NCI-H524 (cell line): Measurements from ENCODE around the gene CUX1.
"Not testable (repeated sequence)": the region's sequence is repeated elsewhere in the genome, so short reads cannot be mapped to it uniquely, and the experiment has no call there.

Experiments
- DNase-seq, 2 experiments: peaks; one replicate each; lab custom pipeline; 2025; lab: John Stamatoyannopoulos, UW

Gene CUX1

DNA sequence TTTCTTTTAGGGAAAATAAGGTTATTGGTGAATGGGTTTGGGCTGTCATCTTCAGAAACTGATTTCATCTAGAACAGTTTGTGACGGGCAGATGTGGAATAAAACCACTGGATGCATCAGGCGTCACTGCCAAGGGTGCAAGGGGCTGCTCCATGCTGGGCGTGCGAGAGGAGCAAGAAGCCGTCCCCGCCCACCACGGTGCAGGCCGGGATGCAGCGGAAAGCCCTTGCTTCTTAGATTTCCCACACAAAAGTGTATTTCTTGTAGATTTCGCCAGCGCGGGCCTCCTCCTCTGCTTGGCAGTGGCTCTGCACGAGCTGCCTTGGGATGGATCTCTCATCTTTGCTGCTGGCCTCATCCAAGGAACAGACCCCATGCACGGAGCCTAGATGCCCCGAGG, 189.3 kb downstream of the CUX1 start:
- no peak for DNase-seq

DNA sequence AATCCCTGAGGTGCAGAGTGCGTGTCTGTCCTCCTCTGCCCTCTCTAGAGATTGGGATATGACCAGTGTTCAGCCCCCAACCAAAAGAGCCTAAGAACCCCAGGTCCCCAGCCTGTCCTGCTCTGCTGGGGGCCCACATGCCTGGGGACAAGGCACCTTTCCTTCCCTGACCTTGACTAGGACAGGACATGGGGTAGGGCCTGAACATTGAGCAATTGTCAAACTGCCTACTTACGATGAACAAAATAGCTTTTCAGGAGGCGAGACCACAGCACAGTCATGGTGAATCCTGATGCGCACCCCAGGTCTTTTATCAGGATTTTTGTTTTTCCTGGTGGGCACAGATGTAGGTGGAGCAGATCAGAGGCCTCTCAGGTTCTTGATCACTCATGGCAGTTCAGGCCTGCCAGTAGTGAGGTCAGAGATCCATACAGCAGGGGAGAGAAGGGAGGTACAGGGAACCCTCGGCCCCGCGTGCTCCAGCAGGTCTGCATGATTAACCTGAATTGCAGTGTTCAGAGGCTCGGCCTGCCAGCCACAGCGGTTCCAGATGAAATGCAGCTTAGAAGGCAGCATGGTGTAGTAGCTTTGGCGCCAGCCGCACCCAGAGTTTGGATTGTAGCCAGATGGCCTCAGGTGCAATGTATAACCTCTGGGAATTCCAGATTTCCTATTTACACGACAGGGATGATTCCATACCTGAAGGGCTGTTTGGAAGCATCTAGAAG, 191.3 kb downstream of the CUX1 start:
- no peak for DNase-seq

- no peak for DNase-seq
These were observed 192.2 kb downstream of the CUX1 start for GRCh38 chr7:102009628-102010027.

- DNase-seq, result not testable (repeated sequence)
These were observed 194.8 kb downstream of the CUX1 start for GRCh38 chr7:102012112-102012830.

DNA sequence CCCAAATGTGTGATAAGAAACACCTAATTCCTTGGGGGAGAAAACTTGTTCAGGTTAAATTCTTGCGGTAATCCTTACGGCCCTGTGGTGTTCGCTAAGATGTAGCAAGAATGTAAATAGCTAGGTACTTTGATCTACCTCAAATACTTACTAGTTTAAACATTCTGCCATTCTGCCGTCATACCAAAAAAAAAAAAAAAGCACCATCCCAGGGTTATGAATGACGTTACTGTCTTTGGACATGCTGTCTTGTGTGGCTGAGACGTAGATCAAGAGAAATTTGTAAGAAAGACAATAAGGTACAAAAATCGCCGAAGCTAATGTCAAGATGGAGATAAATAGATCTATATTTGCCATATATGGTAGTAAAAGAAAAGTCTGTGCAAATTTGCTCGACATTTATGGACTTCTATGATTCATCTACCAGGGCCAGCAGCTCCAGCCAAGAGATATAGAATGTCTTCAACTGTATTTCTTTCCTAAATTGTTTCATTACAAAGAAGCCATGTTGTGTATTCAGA, 195.6 kb downstream of the CUX1 start:
- DNase-seq, result no peak

DNA sequence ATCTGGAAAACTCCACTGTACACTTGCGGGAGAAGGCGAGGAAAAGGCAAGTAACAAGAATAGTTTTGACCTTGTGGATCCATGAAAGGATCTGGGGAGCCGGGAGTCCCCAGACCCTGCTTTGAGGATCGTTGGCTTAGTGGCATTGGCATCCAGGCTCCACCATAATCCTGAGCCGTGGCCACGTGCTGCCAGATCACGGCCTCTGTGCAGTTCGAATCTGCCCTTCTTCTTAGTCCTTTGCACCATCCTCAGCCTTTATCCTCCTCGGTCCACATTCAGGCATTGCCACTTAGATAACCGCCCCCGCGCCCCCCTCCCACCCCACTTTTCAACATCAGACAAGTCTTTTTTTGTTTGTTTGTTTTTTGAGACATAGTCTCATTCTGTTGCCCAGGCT, 201.4 kb downstream of the CUX1 start:
- DNase-seq, result no peak

- DNase-seq, result no peak
These were observed 202.0 kb downstream of the CUX1 start for GRCh38 chr7:102019461-102019860.

- DNase-seq, result no peak
These were observed 204.6 kb downstream of the CUX1 start for GRCh38 chr7:102021841-102022618.

GRCh38 chr7:102024005-102024768, 206.8 kb downstream of the CUX1 start:
- no peak for DNase-seq

DNA sequence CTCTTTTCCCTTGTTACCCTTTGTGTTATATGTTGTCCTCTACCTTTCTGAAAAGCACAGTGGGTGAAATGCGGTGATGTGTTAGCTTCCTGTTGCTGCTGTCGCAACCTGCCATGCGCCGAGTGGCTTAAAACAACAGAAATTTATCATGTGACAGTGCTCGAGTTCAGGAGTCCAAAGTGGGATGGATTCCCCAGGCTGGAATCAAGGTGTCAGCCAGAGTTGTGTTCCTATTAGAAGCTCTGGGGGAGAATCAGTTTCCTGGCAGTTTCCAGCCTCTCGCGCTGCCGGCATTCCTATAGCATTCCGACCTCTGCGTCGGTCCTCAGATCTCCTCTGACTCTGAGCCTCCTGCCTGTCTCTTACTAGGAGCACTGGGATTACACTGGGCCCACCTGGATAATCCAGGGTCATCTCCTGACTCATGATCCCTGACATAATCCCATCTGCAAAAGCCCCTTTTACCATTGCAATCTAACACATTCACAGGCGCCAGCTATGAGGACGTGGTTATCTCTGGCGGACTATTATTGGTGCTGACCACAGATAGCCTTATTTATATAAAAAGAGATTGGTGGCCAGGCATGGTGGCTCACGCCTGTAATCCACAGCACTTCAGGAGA, 207.5 kb downstream of the CUX1 start:
- no peak for DNase-seq

GRCh38 chr7:102025777-102026176, 208.4 kb downstream of the CUX1 start:
- DNase-seq, result not testable (repeated sequence)

DNA sequence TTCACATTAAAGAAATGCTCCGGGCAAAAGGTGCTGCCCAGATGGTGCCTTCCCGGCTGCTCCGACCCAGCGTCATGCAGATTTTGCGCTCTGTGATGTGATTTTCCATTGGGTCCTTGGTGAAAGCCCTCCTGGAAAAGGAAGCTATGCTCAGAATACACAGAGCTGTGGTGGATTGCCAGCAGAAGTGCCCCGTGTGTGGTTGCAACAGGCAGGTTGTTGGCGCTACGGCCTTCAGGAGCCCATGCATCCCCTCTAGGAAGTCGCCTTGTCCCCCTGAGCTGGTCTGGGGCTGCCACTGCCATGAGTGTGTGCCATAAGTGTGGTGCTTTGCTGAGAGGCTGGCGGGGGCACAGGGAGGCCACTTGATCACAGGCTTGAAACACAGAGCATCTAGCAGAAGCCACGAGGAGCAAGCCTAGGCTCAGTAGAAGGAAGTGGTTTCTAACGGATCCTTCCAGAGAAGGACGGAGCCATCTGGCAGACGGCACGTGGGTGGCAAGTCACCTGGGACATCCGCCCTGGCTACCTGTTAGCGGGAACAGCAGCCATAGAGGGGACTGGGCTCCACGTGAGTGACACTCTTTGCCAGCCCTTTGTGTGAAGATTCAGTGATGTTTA, 210.9 kb downstream of the CUX1 start:
- no peak for DNase-seq

- DNase-seq, result no peak
These were observed 212.2 kb downstream of the CUX1 start for GRCh38 chr7:102029616-102030015.

DNA sequence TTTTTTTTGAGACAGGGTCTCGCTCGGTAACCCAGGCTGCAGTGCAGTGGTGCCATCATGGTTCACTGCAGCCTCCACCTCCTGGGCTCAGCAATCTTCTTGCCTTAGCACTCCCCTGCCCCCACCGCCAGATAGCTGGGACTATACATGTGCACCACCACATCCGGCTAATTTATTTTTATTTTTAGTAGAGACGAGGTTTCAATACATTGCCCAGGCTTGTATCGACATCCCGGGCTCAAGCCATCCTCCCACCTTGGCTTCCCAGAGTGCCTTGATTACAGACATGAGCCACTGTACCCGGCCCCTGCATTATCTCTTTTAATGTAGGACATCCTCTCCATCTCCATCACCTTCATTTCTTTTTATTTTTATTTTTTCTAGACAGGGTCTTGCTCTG, 213.3 kb downstream of the CUX1 start:
- DNase-seq, result no peak

GRCh38 chr7:102036958-102037357, 219.5 kb downstream of the CUX1 start:
- no peak for DNase-seq

DNA sequence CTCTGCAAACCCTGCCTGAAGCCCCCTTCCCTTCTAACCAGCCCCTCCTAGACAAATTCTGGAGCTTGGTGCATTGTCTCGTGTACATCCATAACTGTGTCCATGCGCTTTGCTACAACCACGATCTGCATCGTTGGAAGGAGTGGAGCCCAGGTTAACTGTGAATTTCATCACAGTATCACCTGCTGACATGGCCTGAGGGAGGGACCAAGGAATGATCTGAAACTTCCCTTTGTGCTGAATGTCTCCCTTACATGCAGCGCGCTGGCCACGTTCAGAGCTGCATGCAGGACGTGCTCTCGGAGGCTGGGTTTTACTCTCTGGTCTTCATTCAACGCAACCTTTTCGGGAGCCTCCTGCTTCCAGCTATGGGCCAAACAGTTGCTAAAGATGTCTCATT, 222.3 kb downstream of the CUX1 start:
- no peak for DNase-seq

DNA sequence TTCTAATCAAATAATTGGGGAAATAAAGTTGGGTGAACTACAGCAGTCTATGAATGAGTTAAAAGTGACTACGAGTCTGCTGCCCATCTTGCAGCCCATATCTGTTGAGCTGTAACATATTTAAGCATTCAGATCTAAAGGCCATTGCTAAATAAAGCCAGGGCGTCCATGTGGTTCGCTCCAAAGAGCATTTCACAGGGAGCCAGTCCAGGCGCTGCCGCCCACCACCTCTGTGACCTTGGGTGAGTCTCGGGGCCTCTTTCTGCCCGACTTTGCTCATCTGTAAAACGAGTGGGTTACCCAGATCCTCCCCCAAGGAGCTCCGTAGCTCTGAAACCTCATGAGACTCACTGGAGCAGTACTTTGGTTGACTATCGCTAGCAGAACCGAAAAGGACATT, 223.1 kb downstream of the CUX1 start:
- no peak for DNase-seq

GRCh38 chr7:102042016-102042656, 224.7 kb downstream of the CUX1 start:
- DNase-seq, result no peak

GRCh38 chr7:102042796-102043195, 225.4 kb downstream of the CUX1 start:
- not testable (repeated sequence) for DNase-seq

DNA sequence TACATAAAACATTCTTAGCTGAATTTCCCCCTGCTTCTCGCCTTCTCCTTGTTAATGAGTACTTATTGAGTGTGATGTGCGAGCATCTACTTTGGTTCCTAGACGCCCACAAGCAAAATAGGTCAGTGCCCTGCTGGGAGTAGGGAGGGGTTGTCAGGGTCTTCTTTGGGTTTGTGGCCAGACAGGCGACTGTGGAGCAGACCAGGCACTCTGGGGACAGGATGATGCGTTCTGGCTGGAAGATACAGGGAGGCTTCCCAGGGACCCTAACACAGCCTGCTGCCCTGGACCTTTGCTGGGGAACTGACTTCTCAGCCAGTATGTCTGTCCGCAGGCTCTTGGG, 227.2 kb downstream of the CUX1 start:
- no peak for DNase-seq
